GM19193 (cell line): ENCODE data around the gene COL23A1.

ENCODE experiments used
- POLR2A ChIP-seq: IDR thresholded peaks from 4 replicates; pipeline ENCODE4 v1.6.1; 2011; ENCODE audit not compliant: insufficient read depth, insufficient read length; ENCODE audit errors: extremely low read depth

Gene COL23A1

DNA sequence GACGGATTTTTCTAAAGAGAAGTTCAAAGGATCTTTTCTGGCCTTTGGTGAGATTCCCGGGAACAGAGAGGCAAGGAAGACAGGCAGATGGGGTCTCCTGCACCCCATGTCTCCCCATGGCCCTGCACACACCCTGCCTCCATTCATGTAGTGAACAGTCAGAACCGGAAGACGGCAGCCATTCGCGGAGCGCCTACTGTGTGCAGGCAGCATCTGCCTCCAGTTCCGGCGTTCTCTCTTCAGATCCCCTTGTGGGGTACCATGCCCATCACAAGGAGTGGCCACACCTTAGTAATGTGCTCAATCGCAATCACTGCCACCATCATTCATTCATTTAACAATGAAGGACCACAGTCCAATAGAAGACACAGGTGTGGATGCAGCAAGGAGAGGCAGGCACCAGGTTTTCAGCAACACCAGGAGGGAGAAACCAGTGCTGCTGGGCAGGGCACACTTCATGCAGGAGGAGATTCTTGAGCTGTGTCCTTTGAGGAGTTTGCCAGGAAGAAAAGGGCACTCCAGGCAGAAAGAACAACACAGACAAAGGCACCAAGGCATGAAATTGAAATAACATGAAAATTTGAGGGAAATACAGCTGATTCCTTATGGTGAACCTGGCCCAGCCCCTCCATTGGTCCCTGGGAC lies 186.1 kb downstream of the COL23A1 start:
- no peak for TF ChIP-seq POLR2A

DNA sequence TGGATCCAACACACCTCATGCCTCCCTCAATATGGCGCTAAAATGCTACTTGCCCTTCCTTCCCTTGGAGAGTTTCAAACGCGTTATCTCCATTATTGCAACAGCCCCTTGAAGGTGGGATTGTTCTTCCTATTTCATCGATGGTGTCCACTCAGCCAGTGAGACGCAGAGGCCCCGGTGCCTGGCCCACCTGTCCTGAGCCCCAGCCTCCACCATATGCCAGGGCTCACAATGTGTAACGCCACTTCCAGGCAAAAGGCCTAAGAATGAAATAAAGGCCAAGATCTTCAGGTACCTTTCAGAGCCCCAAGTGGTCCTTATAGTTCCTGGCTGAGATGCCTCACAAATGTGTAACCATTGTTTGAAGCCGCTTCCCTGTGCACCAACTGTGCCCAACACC lies 186.8 kb downstream of the COL23A1 start:
- no peak for TF ChIP-seq POLR2A

- TF ChIP-seq POLR2A, result no peak
Observed at GRCh38 chr5:178399701-178400095, 190.5 kb downstream of the COL23A1 start.

- TF ChIP-seq POLR2A, result no peak
Observed at GRCh38 chr5:178398901-178399700, 191.1 kb downstream of the COL23A1 start.

- TF ChIP-seq POLR2A, result no peak
Observed at GRCh38 chr5:178396796-178397720, 193.1 kb downstream of the COL23A1 start.

DNA sequence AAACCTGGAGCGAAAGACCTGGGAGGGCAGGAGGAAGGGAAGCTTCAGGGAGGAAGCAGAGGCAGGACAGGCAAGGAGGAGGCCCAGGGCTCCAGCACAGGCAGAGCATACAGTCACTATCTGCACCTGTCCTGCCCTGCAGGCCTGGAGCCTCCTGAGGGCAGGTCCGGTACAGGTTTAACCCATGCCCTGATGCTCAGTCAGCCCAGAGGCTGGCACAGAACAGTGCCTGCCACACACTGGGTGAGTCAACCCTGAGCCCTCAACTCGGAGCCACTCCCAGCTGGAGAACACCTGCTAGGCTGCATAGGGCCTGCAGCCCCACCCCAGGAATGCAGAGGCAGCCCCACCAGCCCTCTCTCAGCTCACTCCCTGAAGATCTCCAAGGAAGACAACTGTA lies 196.1 kb downstream of the COL23A1 start:
- no peak for TF ChIP-seq POLR2A

- TF ChIP-seq POLR2A, result no peak
Observed at GRCh38 chr5:178392931-178393394, 197.2 kb downstream of the COL23A1 start.

GRCh38 chr5:178392386-178392785 lies 197.8 kb downstream of the COL23A1 start:
- TF ChIP-seq POLR2A, result no peak

DNA sequence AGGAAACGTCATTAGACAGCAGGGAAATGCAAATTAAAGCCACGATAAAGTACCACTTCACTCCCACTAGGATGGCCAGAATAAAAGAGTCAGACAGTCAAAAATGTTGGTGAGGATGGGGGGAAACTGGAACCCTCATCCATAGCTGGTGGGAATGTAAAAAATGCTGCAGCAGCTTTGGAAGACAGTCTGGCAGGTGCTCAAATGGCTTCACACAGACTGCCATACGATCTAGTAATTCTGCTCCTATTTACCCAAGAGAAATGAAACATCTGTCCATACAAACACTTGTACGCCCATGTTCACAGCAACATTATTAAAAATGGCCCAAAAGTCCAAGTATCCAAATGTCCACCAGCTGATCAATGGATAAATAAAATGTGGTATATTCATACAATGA lies 198.7 kb downstream of the COL23A1 start:
- no peak for TF ChIP-seq POLR2A

- TF ChIP-seq POLR2A, result no peak
Observed at GRCh38 chr5:178389796-178390195, 200.4 kb downstream of the COL23A1 start.

GRCh38 chr5:178389026-178389729 lies 201.0 kb downstream of the COL23A1 start:
- no peak for TF ChIP-seq POLR2A

DNA sequence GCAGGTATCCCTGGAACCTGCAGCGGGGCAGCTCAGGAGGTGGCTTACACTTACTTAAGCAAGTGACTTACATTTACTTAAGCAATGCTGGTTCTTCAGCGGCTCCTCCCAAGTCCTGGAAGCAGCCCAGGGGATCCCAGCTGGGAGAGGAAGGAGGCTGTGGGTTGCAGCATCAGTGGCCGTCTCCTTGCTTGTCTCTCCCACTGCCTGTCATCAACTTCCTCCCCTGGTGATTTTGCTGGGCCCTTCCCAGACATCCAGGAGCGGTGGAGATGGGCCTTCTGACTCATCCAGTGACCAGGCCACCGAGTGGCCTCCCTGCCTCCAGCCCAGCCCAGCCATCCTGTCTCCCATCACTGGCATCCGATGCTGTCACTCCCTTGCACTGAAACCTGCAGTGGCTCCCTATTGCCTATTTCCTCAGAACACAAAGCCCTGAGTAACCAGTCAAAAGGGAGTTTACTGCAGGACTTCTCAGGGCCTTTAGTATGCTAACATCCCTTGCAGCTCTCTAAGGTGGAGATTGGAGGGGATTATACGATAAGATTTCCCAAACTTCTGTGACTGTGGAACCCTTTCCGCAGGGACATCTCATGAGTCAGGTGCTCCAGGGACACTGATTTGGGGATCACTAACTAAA lies 201.7 kb downstream of the COL23A1 start:
- no peak for TF ChIP-seq POLR2A

DNA sequence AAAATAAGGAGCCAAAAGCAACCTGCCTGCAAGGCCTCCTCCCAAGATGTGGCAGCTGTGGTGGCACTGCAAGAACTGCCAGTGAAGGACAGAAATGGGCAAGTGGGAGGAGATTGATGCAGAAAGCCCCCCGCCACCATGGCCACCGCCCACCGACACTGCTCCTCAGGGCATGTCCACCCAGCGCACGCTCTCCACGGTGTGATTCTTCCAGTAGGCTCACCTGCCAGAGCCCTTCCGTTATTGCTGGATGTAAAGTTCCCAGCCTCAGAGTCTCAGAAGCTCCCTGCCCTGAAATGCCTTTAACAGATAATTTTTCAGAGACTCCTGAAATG lies 202.4 kb downstream of the COL23A1 start:
- no peak for TF ChIP-seq POLR2A
